Smooth muscle cell (in vitro differentiated cells): ENCODE data around the gene PSMA7. TPM values are rescaled to one million over a fixed set of nuclear protein-coding genes. Genes with fewer than 3 reads are reported as not detected.
A peak's percentile ranks its signal among the peaks of the same experiment; 100 is the strongest.

Experiments
- DNase-seq: peaks from one replicate; lab custom pipeline; 2025; ENCODE audit not compliant: unreplicated experiment; lab: John Stamatoyannopoulos, UW
- H2AFZ ChIP-seq: fragments of 200-600 bp; sonication (generic); 2 replicates; pipeline ENCODE4 v1.6.0; 2016; ENCODE audit warnings: antibody characterized with exemption, low read depth, mild to moderate bottlenecking
- H3F3A ChIP-seq: fragments of 200-600 bp; sonication (generic); 2 replicates; pipeline ENCODE4 v1.6.0; 2017; ENCODE audit warnings: antibody characterized with exemption, low read depth
- H3K27ac ChIP-seq: fragments of 200-600 bp; sonication (generic); 2 replicates; pipeline ENCODE4 v1.5.1; 2016; ENCODE audit warnings: low read depth, mild to moderate bottlenecking
- H3K27me3 ChIP-seq: fragments of 200-600 bp; sonication (generic); 2 replicates; pipeline ENCODE4 v1.6.1; 2016; ENCODE audit warnings: low read depth, mild to moderate bottlenecking
- H3K36me3 ChIP-seq: fragments of 200-600 bp; sonication (generic); 2 replicates; pipeline ENCODE4 v1.5.1; 2016; ENCODE audit warnings: low read depth
- H3K4me1 ChIP-seq: fragments of 200-600 bp; sonication (generic); 2 replicates; pipeline ENCODE4 v1.5.1; 2016; ENCODE audit warnings: low read depth
- H3K4me2 ChIP-seq: fragments of 200-600 bp; sonication (generic); 2 replicates; pipeline ENCODE4 v1.6.0; 2016; ENCODE audit warnings: mild to moderate bottlenecking
- H3K4me3 ChIP-seq: fragments of 200-600 bp; sonication (generic); 2 replicates; pipeline ENCODE4 v1.5.1; 2016; ENCODE audit warnings: mild to moderate bottlenecking
- H3K79me2 ChIP-seq: fragments of 200-600 bp; sonication (generic); 2 replicates; pipeline ENCODE4 v1.6.0; 2016; ENCODE audit warnings: low read depth, mild to moderate bottlenecking
- H3K9ac ChIP-seq: fragments of 200-600 bp; sonication (generic); 2 replicates; pipeline ENCODE4 v1.6.0; 2016; ENCODE audit warnings: low read depth
- H3K9me3 ChIP-seq: fragments of 200-600 bp; sonication (generic); replicated peaks from 2 replicates; pipeline ENCODE4 v1.5.1; 2016; ENCODE audit warnings: low read depth
- H4K20me1 ChIP-seq: fragments of 200-600 bp; sonication (generic); 2 replicates; pipeline ENCODE4 v1.6.0; 2016; ENCODE audit warnings: low read depth
- CTCF ChIP-seq: fragments of 200-600 bp; sonication (generic); IDR thresholded peaks from 2 replicates; pipeline ENCODE4 v1.5.1; 2017; ENCODE audit warnings: borderline replicate concordance, mild to moderate bottlenecking, antibody characterized with exemption; ENCODE audit not compliant: insufficient read depth, poor library complexity, severe bottlenecking
- WGBS: methylation state at CpG from one replicate; pipeline ENCODE4 v1.1.7; 2016; ENCODE audit warnings: low lambda C conversion rate; 5-methylcytosine and 5-hydroxymethylcytosine counted together
- polyA plus RNA-seq: library from polyadenylated mRNA; unstranded; fragments of >200 nt; fragmentation: Nextera tagmentation; extraction: Ambion mirVana; gene quantifications from 2 replicates; pipeline ENCODE4 v1.2.1, GENCODE V29; 2016
- total RNA-seq: library from RNA; depleted of rRNA; stranded (reverse); fragments of >200 nt; gene quantifications from 2 replicates; pipeline ENCODE4 v1.2.3, GENCODE V29; 2014

PSMA7 gene
- total and polyA plus RNA-seq, 2 experiments from 2014 or later = 297 to 473 TPM

GRCh38 chr20:62161347-62161746 lies 18.2 kb upstream of the PSMA7 start:
- Histone ChIP-seq H3K4me3 (no peak overlapping the region), H3K9me3 (no peaks in the 10 kb centered on the region), H3K27ac (peak overlapping the region; percentile 63), H3K27me3 (no peaks in the 10 kb centered on the region), H3K4me2 (no peak overlapping the region), H3F3A (no peaks in the 10 kb centered on the region), H3K4me1 (no peaks in the 10 kb centered on the region), H4K20me1 (peaks cover 45% of the 10 kb centered on the region), H2AFZ (no peak overlapping the region), H3K79me2 (peaks cover 15% of the 10 kb centered on the region), H3K36me3 (no peaks in the 10 kb centered on the region), H3K9ac (no peak overlapping the region)
- WGBS = 72% methylated on average over 17 of the region's 17 CpGs
- no peak for TF ChIP-seq CTCF
- no peak for DNase-seq

GRCh38 chr20:62160876-62161275 lies 17.7 kb upstream of the PSMA7 start:
- Histone ChIP-seq H3K27ac (peak overlapping the region; percentile 63), H3K36me3 (no peaks in the 10 kb centered on the region), H3K9ac (no peak overlapping the region), H3K4me3 (no peak overlapping the region), H3K79me2 (peaks cover 20% of the 10 kb centered on the region), H3K9me3 (no peaks in the 10 kb centered on the region), H4K20me1 (peaks cover 50% of the 10 kb centered on the region), H3K4me2 (no peak overlapping the region), H3K27me3 (no peaks in the 10 kb centered on the region), H3K4me1 (no peaks in the 10 kb centered on the region), H3F3A (no peaks in the 10 kb centered on the region), H2AFZ (no peak overlapping the region)
- 87% methylated on average over 8 of the region's 17 CpGs for WGBS
- DNase-seq = no peak
- no peak for TF ChIP-seq CTCF

GRCh38 chr20:62160253-62160652 lies 17.1 kb upstream of the PSMA7 start:
- no peak for TF ChIP-seq CTCF
- H3K9ac ChIP-seq = no peak overlapping the region
- no peak overlapping the region for H3K4me3 ChIP-seq
- peaks cover 56% of the 10 kb centered on the region for H4K20me1 ChIP-seq
- no peaks in the 10 kb centered on the region for H3K4me1 ChIP-seq
- H3K4me2 ChIP-seq = no peak overlapping the region
- H3K79me2 ChIP-seq = peaks cover 20% of the 10 kb centered on the region
- no peak overlapping the region for H2AFZ ChIP-seq
- H3K27me3 ChIP-seq = no peaks in the 10 kb centered on the region
- no peaks in the 10 kb centered on the region for H3K36me3 ChIP-seq
- H3K27ac ChIP-seq = no peak overlapping the region
- no peaks in the 10 kb centered on the region for H3K9me3 ChIP-seq
- no peaks in the 10 kb centered on the region for H3F3A ChIP-seq
- 85% methylated on average over 7 of the region's 9 CpGs for WGBS
- no peak for DNase-seq

- no peaks in the 10 kb centered on the region for H3K27me3 ChIP-seq
- H3K4me1 ChIP-seq = no peaks in the 10 kb centered on the region
- no peak overlapping the region for H3K4me3 ChIP-seq
- H3K9ac ChIP-seq = no peak overlapping the region
- no peaks in the 10 kb centered on the region for H3K9me3 ChIP-seq
- DNase-seq = no peak
- H3K79me2 ChIP-seq = peaks cover 20% of the 10 kb centered on the region
- peaks cover 60% of the 10 kb centered on the region for H4K20me1 ChIP-seq
- peak overlapping the region; percentile 47 for H3K27ac ChIP-seq
- no peaks in the 10 kb centered on the region for H3F3A ChIP-seq
- no peak overlapping the region for H3K4me2 ChIP-seq
- no peak for TF ChIP-seq CTCF
- no peak overlapping the region for H2AFZ ChIP-seq
- 55% methylated on average over 14 of the region's 14 CpGs for WGBS
- H3K36me3 ChIP-seq = no peaks in the 10 kb centered on the region
These were observed 16.6 kb upstream of the PSMA7 start for GRCh38 chr20:62159839-62160238.
